Transverse colon (tissue), 4 donors: ENCODE results near the gene ENPP3. TPM values are rescaled to one million over a fixed set of nuclear protein-coding genes. Genes with fewer than 3 reads are reported as not detected.

Experiments used
- DNase-seq: peaks from one replicate; pipeline ENCODE4 v3.0.0-alpha.2; 2019
- H3K27ac ChIP-seq, 4 donors: fragments of 200-600 bp; sonication (generic); 2 replicates each; pipeline ENCODE4 v1.5.1; 2016 to 2018; ENCODE audit warnings: inconsistent platforms in 4 of 4
- H3K27me3 ChIP-seq: fragments of 200-600 bp; sonication (generic); 2 replicates; pipeline ENCODE4 v1.5.1; 2017; ENCODE audit warnings: inconsistent platforms
- H3K36me3 ChIP-seq, 4 donors: fragments of 200-600 bp; sonication (generic); 2 replicates each; pipeline ENCODE4 v1.5.1; 2017 to 2019; ENCODE audit warnings: inconsistent platforms in 4 of 4
- H3K4me1 ChIP-seq, 4 donors: fragments of 200-600 bp; sonication (generic); 2 replicates each; pipeline ENCODE4 v1.5.1; 2017 to 2020; ENCODE audit warnings: inconsistent platforms in 4 of 4
- H3K4me3 ChIP-seq, 4 donors: fragments of 200-600 bp; sonication (generic); 1 replicate in 1 of 4; 2 replicates in 3 of 4; pipeline versions ENCODE4 v1.5.1 to v1.6.1; 2017 to 2019; ENCODE audit warnings: inconsistent platforms in 4 of 4
- H3K9me3 ChIP-seq, 2 donors: fragments of 200-600 bp; sonication (generic); 2 replicates each; pipeline ENCODE4 v1.5.1; 2017 to 2019; ENCODE audit warnings: inconsistent platforms in 2 of 2
- CTCF ChIP-seq, 5 experiments: fragments of 200-600 bp in 3 of 5; fragments of 450-650 bp in 2 of 5; sonication (generic) in 3 of 5; IDR thresholded peaks; 1 replicate in 2 of 5; 2 replicates in 3 of 5; pipeline ENCODE4 v1.5.1; 2016 to 2017; ENCODE audit warnings: antibody characterized with exemption in 5 of 5, inconsistent platforms in 3 of 5, mild to moderate bottlenecking in 2 of 5, moderate library complexity in 1 of 5
- EP300 ChIP-seq: sonication (generic); formaldehyde crosslinking; IDR thresholded peaks from one replicate; pipeline ENCODE4 v1.6.1; 2017; ENCODE audit warnings: antibody characterized with exemption, low read depth
- POLR2A ChIP-seq: fragments of 450-650 bp; IDR thresholded peaks from one replicate; pipeline ENCODE4 v1.6.1; 2016; ENCODE audit warnings: antibody characterized with exemption, mild to moderate bottlenecking, moderate library complexity
- POLR2AphosphoS5 ChIP-seq, 3 donors: sonication (generic); formaldehyde crosslinking; IDR thresholded peaks; one replicate each; pipeline ENCODE4 v1.6.1; 2016; ENCODE audit warnings: antibody characterized with exemption in 3 of 3
- WGBS, 2 donors: methylation state at CpG; one replicate each; pipeline ENCODE4 v1.1.5; 2018; ENCODE audit warnings: low coverage in 1 of 2; 5-methylcytosine and 5-hydroxymethylcytosine counted together
- in situ Hi-C, 4 donors: fragments of 200-750 bp; cut with MboI; loops; one replicate each; pipeline versions ENCODE4 v1.15.0 to v1.15.1; 2017; ENCODE audit warnings: low sequenced_read_pairs in 3 of 4, low pct_ligation_motif_present in 1 of 4, low pct_unique_long_range_greater_than_20kb in 1 of 4
- intact Hi-C: fragments of 100-400 bp; cut with DNase I; formaldehyde crosslinking; loops from one replicate; pipeline ENCODE4 v1.15.1; 2023; ENCODE audit warnings: low total_unique reads
- total RNA-seq, 4 donors: library from RNA; depleted of rRNA; stranded (reverse); fragments of >200 nt; gene quantifications; one replicate each; pipeline ENCODE4 v1.1.0, GENCODE V29; 2016

The ENPP3 gene
- total RNA-seq, 4 donors from 2014 or later, result 4.6 to 28.1 (median 20.6) TPM

- WGBS, 2 donors, result 85 to 88% methylated on average over 8 to 9 of the region's 9 CpGs
- intact Hi-C loops (no loop called here), in situ Hi-C loops (no loop called here)
- Histone ChIP-seq H3K9me3 (no peaks in the 10 kb centered on the region), H3K4me3 (no peak overlapping the region), H3K4me1 (no peaks in the 10 kb centered on the region), H3K27ac (no peak overlapping the region), H3K36me3 (no peaks in the 10 kb centered on the region), H3K27me3 (no peaks in the 10 kb centered on the region)
- no peak for DNase-seq
- no peak for TF ChIP-seq POLR2A
- TF ChIP-seq CTCF (IDR thresholded peaks at IDR 0.05), result no peak
- TF ChIP-seq EP300, result no peak
- TF ChIP-seq POLR2AphosphoS5 (IDR thresholded peaks at IDR 0.05), result no peak
Observed at GRCh38 chr6:131733376-131734016, 96.4 kb downstream of the ENPP3 start.

DNA sequence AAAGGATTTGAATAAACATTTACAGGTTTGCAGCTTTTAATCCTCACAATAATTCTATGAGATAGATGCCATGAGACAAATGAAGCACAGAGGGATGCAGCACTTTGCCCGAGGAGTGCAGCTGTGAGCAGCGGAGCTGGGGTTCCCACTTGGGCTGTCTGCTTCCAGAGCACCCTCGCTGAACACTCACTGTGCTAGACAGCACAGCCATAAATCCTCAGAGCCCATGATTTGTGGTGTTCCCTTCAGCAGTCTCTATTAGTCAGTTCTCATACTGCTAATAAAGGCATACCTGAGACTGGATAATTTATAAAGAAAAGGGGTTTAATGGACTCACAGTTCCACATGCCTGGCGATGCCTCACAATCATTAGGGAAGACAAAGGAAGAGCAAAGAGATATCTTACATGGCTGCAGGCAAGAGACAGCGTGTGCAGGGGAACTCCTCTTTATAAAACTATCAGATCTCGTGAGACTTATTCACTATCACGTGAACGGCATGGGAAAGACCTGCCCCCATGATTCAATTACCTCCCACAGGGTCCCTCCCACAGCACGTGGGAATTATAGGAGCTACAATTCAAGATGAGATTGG lies 99.0 kb downstream of the ENPP3 start:
- H3K4me1 ChIP-seq, result no peaks in the 10 kb centered on the region
- no peak overlapping the region for H3K27ac ChIP-seq
- no peak overlapping the region for H3K4me3 ChIP-seq
- no peak for TF ChIP-seq POLR2A
- TF ChIP-seq POLR2AphosphoS5 (IDR thresholded peaks at IDR 0.05), result no peak
- TF ChIP-seq EP300, result no peak
- TF ChIP-seq CTCF (IDR thresholded peaks at IDR 0.05), result no peak
- intact Hi-C loops, result no loop called here
- DNase-seq, result no peak
- H3K27me3 ChIP-seq, result no peaks in the 10 kb centered on the region
- H3K9me3 ChIP-seq, result no peaks in the 10 kb centered on the region
- 79 to 94% methylated on average over 6 to 9 of the region's 9 CpGs for WGBS, 2 donors
- no peaks in the 10 kb centered on the region for H3K36me3 ChIP-seq
- in situ Hi-C loops, result no loop called here

DNA sequence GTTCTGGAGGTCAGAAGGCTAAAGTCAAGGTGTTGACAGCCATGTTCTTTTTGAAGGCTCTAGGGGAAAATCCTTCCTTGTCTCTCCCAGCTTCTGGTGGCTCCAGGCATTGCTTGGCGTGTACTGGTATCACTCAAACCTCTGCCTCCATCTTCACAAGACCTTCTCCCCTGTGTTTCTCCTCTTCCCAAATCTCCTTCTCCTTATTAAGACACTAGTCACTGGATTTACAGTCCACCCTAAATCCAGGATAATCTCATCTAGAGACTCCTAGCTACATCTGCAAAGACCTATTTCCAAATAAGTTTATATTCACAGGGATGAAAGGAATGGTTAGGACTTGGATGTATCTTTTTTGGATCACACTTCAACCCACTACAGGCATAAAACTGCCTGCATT lies 99.7 kb downstream of the ENPP3 start:
- H3K36me3 ChIP-seq, result no peaks in the 10 kb centered on the region
- H3K9me3 ChIP-seq, result no peaks in the 10 kb centered on the region
- in situ Hi-C loops, result no loop called here
- no peak for TF ChIP-seq POLR2AphosphoS5 (IDR thresholded peaks at IDR 0.05)
- no peak for TF ChIP-seq EP300
- TF ChIP-seq CTCF (IDR thresholded peaks at IDR 0.05), result no peak
- TF ChIP-seq POLR2A, result no peak
- H3K27ac ChIP-seq, result no peak overlapping the region
- no peaks in the 10 kb centered on the region for H3K27me3 ChIP-seq
- 60 to 82% methylated on average over 1 of the region's 1 CpG for WGBS, 2 donors
- no peaks in the 10 kb centered on the region for H3K4me1 ChIP-seq
- no peak for DNase-seq
- H3K4me3 ChIP-seq, result no peak overlapping the region
- intact Hi-C loops, result no loop called here

DNA sequence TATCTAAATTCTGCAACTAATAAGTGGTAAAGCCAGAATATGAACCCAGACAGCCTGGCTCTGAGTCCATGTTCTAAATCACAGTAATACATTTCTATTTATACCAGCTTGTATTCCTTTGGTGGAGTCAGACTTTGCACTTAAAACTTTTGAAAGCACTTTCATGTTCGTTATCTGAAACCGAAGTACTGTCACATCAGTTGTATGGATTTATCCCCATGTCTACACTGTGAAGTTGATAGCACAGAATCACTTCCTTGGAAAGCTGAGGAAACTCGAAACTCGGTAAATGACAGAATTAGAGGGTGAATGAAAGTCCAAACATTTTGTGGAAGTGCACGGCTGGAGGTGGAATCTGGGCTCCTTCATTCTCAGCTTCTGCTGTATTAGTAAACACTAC lies 102.0 kb downstream of the ENPP3 start:
- Histone ChIP-seq H3K27me3 (no peaks in the 10 kb centered on the region), H3K27ac (no peak overlapping the region), H3K9me3 (no peaks in the 10 kb centered on the region), H3K36me3 (no peaks in the 10 kb centered on the region), H3K4me3 (no peak overlapping the region), H3K4me1 (no peaks in the 10 kb centered on the region)
- in situ Hi-C loops, result no loop called here
- DNase-seq, result no peak
- intact Hi-C loops, result no loop called here
- TF ChIP-seq EP300, result no peak
- no peak for TF ChIP-seq POLR2A
- TF ChIP-seq POLR2AphosphoS5 (IDR thresholded peaks at IDR 0.05), result no peak
- no peak for TF ChIP-seq CTCF (IDR thresholded peaks at IDR 0.05)
- WGBS, 2 donors, result 86 to 89% methylated on average over 5 of the region's 5 CpGs
